ENCODE data around the gene SLC30A5.
"Not testable (repeated sequence)": the region's sequence is repeated elsewhere in the genome, so short reads cannot be mapped to it uniquely, and the experiment has no call there.

GRCh38 chr5:69088006-69088405 is 5.8 kb upstream of the SLC30A5 start:
- TF ChIP-seq, protein P1, sequence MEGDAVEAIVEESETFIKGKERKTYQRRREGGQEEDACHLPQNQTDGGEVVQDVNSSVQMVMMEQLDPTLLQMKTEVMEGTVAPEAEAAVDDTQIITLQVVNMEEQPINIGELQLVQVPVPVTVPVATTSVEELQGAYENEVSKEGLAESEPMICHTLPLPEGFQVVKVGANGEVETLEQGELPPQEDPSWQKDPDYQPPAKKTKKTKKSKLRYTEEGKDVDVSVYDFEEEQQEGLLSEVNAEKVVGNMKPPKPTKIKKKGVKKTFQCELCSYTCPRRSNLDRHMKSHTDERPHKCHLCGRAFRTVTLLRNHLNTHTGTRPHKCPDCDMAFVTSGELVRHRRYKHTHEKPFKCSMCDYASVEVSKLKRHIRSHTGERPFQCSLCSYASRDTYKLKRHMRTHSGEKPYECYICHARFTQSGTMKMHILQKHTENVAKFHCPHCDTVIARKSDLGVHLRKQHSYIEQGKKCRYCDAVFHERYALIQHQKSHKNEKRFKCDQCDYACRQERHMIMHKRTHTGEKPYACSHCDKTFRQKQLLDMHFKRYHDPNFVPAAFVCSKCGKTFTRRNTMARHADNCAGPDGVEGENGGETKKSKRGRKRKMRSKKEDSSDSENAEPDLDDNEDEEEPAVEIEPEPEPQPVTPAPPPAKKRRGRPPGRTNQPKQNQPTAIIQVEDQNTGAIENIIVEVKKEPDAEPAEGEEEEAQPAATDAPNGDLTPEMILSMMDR (conservative IDR thresholded peaks at IDR 0.05; ENCODE audit: low read length) = not testable (repeated sequence)
- TF ChIP-seq EZH2phosphoT487 (IDR thresholded peaks at IDR 0.05; ENCODE audit: borderline replicate concordance) = not testable (repeated sequence)

Measured in Loucy (cell line).